HG02642 (cell line): ENCODE data around the gene ARL2BP.

Experiments
- ATAC-seq: cut with Tn5 transposase; IDR thresholded peaks from one replicate; pipeline ENCODE4 v1.9.1; 2021; ENCODE audit warnings: mild to moderate bottlenecking; ENCODE audit not compliant: unreplicated experiment, poor library complexity

Gene ARL2BP

DNA sequence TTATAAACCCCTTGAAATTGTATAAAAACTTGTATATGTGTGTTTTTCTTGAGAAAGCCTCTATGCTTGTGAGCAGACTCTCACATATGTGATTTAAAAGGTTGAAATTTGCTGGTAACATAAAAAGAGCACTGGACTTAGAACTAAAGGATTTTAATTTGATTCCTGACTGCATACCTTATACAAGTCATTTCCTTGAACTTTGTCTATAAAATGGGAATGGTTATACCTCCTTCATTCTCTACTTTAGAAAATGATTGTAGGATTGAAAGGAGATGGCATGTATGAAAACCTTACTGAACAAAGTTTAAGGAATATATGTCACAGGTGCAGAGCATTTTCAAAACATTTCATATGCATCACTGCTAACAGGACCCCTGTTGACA is 10.4 kb upstream of the ARL2BP start:
- ATAC-seq, result no peak

DNA sequence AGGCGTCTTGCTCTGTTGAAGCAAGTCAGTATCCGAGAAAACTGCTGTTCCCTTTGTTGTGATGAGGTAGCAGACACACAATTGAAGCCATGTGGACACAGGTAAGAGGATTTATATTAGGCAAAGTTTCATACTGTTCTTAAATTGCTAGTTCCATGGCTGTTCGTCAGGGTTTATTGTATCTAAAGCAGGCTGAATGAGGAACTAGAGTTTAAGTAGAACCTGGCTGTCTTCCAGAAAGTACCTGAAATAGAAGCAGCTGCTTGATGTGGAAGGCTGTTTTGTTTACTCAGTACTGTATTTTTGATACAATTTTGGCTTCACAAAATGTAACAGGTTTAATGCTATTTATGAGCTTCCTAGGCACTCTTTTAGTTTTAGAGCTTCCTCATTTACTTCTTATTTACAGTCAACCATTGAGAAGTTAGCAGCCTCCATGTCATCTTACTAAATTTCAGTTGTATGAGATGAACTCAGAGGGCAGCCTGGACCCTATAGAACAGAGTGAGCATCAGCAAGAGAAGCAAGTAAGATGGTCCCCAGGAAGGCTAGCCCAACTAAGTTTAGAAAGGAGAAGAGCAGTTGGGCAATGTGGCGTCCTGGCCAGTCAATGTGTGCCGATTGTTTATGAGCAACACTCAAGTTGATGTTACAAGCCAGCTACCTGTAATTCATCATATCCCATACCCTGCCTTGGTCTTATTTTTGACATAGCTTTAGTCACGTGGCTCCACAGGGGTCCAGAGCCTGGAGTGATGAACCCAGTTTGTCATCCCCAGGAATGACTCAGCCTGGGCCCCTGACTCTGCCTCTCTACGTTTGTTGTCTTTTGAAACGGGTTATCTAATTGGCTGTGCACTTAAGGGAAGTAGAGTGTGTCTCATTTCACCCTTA is 9.7 kb upstream of the ARL2BP start:
- no peak for ATAC-seq

DNA sequence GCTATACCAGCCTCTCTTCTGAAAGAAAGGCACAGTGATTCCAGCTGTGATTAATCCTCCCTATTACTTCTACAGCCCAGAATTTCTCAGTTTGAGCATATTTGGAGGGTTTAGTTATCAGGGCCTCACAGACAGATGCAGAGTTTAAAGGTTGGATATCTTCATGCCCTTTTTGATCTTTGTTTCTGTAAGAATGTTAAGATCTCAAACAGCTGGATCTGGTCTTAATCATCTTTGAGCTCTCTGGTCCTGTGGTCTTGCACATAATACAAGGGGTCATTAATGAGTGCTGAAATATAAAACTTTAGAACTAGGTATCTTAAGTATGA is 9.1 kb upstream of the ARL2BP start:
- ATAC-seq, result no peak

DNA sequence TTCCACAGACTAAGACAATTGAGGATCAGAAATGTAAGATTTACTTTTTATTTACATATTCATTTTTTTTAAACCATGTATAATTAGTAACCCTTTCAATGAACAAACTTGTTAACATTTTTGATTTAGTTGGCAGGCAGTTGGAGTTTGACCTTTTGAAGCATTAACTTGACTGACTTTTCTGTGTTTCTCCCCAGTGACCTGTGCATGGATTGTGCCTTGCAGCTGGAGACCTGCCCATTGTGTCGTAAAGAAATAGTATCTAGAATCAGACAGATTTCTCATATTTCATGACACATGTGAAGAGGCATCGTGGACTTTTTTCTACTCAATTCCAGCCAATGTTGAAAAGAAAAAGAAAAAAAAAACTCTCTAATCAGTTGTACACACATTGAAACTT is 6.4 kb upstream of the ARL2BP start:
- no peak for ATAC-seq

DNA sequence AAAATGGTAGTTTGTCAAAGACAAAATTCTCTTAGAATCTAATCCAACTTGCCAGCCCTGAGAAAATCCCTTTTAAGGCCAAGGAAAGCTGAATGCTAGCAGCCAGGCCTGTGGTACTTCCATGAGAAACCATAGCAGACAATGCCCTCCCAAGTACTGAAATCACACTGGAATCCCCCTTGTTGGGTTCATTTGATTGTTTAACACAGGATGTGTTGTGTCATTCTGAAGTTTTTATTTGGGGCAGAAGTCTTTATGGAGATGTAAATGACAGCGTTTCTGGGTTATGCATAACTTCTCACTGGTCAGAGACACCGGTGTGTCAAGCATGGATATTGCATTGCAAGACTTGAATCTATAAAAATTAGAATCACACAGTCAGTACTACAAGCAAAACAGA is 6.0 kb upstream of the ARL2BP start:
- ATAC-seq, result no peak

DNA sequence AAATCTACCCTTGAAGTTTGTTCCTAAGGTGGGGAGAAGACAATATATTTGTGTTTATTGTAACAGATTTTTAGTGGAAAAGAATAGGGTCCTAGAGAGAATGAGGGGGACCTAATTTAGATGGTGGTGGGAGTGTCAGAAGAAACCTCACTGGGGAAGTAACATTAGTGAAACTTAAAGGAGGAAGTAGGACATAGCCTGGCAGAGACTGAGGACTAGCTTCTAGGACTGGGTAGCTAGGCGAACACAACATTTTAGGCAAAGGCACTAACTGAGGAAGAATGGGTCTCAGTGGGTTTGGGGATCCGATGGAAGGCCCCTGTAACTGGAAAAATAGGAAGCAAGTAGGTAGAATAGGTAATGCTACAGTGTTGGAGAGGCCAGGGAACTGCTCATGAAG is 4.2 kb upstream of the ARL2BP start:
- ATAC-seq, result no peak

DNA sequence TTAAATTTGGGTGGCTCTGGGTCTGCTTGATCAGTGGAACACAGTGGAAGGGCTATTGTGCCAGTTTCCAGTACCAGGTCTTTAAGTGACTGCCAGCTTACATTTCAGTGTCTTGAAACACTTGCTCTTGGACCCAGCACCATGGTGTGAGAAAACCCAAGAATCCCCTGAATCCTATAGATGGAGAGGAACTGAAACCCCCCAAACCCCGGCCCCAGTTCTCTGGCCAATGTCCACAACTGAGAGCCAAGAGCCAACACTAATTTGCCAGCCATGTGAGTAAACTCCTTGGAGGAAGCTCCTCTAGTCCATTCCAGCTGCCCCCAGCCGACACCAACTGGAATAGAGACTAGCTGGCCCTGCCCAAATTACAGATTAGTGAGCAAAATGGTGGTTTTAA is 2.4 kb upstream of the ARL2BP start:
- ATAC-seq, result no peak

DNA sequence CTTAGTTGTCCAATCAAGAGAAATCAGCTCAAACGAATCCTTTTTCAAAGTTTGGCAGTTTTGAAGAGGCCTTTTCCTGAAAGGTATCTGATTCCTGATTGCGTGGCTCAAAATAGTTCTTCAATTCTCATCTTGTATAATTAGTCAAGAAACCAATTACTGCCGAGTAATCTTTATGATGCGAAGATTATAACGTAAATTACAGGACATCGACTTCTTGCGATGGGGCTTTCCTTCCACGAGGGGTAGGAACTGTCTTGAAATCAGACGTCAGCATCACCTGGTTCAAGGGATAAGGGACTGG is 644 bp upstream of the ARL2BP start:
- ATAC-seq, result peak; percentile 22

DNA sequence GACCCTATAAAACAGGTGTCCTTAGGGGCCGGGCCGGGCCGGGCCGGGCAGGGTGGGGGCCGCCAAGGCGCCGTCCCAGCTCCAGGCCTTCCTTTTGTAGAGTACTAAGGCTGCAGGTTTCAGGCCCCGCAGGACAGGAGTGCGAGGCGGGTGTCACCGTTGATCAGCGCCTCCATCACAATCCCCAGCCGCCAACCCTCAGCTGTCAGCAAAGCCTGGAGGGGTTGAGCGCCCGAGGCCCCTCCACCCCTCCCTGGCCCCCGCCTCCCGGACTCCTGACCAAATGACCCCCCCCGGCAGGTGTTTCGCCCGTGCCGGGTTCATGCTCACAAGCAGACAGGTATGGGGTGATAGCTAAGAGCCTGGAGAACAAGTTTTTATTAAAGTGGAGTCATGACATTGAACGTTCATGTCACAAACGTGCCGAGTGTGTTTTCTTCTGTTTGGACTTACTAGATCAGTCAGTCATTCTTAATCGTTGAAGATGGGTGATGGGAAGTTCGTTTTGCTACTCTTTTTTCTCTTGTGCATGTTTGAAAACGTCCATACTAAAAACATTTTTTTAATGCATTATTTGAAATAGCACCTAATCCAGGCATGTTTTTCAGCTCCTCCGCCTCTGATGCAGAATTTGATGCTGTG is 534 bp downstream of the ARL2BP start:
- peak; percentile 29 for ATAC-seq

DNA sequence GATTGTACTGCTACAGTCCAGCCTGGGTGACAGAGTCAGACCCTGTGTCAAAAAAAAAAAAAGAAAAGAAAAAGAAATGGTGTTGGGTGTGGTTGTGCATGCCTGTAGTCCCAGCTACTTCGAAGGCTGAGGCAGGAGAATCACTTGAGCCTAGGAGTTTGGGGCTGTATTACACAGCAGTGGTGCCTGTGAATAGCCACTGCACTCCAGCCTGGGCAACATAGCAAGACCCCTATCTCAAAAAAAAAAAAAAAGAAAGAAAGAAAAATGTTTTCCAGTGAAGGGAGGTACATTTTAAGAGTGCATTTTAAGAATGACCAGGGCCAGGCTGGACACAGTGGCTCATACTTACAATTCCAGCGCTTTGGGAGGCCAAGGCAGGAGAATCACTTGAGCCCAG is 6.3 kb downstream of the ARL2BP start:
- ATAC-seq, result no peak

DNA sequence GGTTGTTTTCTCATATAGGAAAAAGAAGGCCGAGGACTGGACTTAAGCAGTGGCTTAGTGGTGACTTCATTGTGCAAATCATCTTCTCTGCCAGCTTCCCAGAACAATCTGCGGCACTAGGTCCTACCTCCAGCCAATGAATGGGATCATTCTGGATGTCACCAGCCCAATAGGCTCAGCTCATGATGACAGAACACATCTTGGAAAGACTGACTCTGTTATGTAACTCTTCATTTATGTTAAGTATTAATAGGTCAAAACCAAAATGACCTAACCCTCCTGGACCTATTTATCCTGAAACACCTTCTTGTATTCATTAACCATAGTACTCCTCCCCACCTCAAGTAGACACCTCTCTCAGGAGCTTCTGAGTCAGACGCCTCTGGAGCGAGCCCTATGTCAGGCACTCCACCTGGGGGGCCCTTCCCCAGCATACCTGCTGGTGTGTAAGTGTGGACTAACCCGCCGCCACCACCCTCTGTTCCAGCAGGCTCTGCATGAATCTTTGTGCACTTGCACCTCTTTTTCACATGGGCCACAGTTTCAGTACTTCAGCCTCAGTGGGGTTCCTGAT is 7.2 kb downstream of the ARL2BP start:
- no peak for ATAC-seq

DNA sequence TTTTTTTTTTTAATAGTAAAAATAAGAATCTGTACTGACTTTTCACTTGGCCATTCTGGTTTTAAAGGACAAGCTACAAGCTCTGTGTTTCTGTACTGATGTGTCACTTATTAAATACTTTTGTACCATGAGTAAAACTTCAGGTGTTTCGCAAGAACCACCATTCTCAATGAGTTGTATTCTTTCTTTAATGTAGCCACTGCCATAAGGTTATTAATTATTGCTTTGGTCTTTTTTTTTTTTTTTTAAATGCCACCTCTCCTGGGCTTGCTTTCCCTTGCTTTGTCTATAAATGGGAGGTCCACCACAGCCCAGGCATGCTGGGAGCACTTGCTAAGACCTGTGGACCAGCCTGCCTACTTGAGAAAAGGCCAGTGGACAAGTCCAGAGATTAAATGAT is 8.4 kb downstream of the ARL2BP start:
- ATAC-seq, result no peak

DNA sequence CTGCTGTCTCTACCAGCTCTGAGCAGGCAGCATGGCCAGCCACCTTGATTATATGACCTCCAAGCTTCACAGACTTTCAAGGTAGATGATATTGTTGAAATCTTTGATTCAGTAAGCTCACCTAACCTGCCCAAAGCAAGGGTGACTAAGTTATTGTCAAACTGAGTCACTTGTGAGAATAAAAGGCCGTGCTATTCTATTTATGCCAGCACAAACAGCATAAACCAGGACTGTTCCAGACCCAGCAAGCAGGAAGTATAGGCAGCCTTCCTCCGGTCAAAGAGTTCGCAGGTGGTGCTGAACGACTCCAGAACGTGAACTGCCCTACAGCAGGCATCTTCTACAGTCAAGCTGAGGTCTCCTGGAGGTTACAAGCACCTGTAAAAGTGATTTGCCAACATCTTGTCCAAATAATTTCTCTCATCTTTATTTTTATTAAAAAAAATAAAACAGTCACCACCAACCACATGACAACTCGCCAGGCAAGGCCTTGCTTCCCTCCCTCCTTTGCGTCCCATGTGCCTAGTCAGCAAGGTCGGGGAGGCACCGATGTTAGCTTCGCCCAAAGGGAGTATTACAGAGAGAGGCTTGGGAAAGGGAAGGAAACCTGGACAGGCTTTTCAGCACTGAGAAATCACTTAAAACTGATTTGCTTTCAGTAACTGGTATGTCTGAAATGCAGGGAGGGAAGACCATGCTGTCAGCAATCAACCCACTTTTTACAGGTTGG is 10.8 kb downstream of the ARL2BP start:
- no peak for ATAC-seq

DNA sequence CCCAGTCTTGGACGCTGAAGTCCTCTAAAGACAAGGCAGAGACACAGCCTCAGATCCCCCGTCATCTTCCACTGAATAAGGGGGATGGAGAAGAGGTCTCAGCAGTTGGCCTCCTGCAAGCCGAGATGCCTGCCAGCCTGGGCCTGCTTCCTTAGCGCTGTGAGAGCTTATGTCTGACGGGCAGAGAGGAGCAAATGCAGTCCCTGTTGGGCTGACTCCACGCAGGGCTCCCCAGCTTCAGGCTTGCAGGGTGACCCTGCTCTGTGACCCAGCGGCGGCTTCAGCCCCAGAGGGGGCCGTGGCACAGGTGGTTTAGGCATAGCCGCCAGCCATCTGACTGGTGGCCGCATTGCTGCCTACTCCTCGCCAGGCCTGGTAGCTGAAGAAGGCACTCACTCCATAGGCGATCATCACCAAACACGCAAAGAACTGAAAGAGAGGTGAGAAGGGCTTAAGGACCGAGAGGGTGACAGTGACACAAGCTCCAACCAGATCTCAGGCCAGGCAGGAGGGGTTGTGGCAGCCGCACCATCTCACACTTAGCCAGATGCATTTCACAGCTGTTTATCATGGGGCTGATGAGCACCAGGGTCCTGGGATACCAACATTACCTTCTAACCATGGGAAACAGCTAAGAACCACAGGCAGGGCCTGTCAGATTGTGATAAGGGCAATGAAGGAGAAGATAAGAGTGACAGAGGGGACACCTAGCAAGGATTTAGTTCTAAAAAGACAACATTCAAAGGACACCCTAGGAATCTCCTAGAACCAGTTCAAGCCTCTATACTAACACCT is 11.7 kb downstream of the ARL2BP start:
- ATAC-seq, result no peak

DNA sequence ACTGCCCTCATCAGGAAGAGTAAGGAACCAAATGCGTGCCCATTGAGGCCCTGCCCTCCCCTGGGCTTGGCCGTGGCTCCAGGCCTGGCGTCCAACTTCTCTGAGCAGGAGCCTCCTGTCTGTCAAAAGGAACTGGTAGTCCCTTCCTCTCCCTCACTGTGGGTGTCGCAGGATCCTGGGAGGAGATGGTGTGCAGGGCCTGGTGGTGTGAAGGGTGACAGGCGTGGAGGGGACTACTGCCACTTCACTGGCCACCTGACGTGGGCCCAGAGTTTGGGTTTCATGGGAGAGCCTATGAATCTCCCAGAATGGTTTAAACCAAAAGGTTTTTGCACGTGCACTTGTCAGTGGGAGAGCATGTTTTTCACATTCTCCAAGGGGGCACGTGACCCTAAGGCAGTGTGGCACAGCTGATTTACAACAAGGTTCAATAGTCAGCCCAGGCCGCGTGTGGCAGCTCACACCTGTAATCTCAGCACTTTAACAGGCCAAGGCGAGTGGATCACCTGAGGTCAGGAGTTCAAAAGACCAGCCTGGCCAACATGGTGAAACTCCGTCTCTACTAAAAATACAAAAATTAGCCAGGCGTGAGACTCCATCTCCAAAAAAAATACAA is 12.5 kb downstream of the ARL2BP start:
- ATAC-seq, result no peak

DNA sequence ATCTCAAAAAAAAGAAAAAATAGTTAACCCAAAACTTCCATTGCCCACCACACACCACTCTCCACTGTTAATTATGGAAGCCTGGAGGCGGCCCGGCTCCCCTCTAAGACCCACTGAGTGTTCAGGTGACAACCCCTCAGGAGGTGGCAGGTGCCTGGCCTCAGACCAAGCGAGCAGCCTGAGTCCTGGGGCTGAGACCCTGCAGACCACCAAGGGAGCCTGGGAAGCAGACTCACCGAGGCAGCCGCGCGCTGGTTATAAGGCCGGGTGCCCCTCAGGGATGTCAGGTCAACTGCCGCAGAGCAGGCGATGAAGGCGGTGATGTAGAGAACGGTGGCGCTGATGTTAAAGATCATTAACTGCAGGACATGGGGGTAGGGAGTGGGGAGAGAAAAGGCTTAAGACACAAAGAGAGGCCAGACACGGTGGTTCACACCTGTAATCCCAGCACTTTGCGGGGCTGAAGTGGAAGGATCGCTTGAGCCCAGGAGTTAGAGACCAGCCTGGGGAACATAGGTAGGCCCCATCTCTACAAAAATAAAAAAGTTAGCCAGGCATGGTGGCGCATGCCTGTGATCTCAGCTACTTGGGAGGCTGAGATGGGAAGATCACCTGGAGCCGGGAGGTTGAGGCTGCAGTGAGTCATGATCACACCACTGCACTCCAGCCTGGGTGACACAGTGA is 13.3 kb downstream of the ARL2BP start:
- ATAC-seq, result no peak

DNA sequence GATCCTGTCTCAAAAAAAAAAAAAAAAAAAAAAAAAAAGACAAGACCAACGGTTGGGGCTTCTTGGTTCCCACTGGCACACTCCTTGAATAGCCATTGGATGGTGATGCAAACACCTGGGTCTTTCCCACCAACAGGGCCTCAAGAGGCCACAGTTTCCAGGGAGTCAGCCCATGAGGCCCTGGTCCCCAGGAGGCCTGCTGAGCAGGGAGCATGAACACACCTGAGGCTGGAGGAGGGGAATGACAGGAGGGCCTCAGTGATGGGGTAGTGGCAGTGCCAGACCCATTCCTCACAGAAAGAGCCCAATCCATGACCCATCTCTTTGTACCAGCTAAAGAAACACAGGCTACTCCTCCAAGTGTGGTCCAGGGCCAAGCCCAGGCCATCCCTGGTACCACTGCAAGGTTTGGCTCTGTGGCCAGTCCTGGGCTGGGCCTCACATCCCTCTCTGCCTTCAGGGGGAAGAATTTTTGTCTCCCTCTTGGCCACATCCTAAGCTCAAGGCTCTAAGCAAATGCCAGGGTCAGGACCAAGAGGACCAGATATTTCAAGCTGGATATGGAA is 13.9 kb downstream of the ARL2BP start:
- no peak for ATAC-seq

DNA sequence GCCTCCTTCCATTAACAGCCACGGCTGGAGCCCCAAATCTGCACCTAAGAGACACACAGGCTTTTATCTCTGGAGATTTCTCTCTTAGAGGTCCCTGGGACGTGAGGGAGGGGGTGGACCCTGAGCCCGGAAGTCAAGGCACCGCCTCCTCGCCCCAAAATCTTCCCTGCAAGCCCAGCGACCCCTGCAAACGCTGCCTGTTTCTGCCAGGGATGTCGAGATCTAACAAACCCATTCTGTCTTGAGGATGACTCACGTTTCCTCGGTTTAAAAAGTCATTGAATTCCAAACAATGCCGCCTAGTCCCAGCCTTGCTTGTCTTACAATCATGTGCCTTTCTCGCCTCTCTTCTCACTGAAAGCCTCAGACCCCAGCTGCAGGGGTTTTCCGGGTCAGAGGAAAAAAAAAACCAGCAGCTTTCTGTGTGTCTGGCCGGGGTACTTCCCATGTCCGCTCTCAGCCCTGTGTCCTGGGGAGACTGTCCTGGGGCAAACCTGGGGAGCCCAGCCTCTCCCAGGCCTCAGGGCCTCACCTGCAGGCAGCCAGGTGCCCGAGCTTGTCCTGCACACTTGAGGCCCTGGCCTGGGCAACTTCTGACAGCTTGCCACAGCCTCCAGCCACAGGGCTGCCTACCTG is 15.4 kb downstream of the ARL2BP start:
- no peak for ATAC-seq

DNA sequence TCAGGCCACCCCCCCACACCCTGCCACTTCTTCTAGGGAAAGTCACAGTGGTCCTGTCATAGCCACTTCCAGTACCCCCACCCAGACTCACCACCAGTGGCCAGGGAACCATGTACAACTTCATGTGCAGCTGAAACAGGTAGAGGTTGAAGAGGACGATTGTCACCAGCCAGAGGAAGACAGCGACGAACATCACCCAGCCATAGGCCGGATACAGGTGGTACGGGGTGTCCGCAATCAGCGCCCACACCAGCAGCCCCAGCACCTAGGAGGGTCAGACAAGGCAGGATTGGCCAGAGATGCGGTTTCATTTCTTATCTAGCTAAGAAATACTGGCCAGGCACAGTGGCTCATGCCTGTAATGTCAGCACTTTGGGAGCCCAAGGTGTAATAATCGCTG is 16.7 kb downstream of the ARL2BP start:
- no peak for ATAC-seq
